Small intestine (tissue), 7 donors: ENCODE data around the gene IL6ST. TPM values are rescaled to one million over a fixed set of nuclear protein-coding genes. Genes with fewer than 3 reads are reported as not detected.
A peak's percentile ranks its signal among the peaks of the same experiment; 100 is the strongest.

Experiments used
- DNase-seq, 2 donors: peaks; one replicate each; pipeline versions ENCODE4 v3.0.0 to v3.0.0-alpha.2; 2013
- FAIRE-seq: peaks from 2 replicates; lab custom pipeline; 2012; peaks lifted over from hg19 to GRCh38; lab: Jason Lieb, UNC
- H3K27ac ChIP-seq, 3 donors: one replicate each; pipeline ENCODE4 v1.5.1; 2013; ENCODE audit warnings: low read length in 2 of 3, mild to moderate bottlenecking in 2 of 3, control low read depth in 1 of 3, inconsistent platforms in 1 of 3, low read depth in 1 of 3, moderate library complexity in 1 of 3
- H3K27me3 ChIP-seq, 3 donors: one replicate each; pipeline ENCODE4 v1.6.1; 2013; ENCODE audit warnings: low read length in 3 of 3, inconsistent platforms in 1 of 3; ENCODE audit not compliant: control insufficient read depth in 3 of 3, insufficient read depth in 3 of 3
- H3K36me3 ChIP-seq, 3 donors: one replicate each; pipeline ENCODE4 v1.6.1; 2013; ENCODE audit warnings: low read length in 3 of 3, inconsistent platforms in 1 of 3, low read depth in 1 of 3, mild to moderate bottlenecking in 1 of 3, moderate library complexity in 1 of 3; ENCODE audit not compliant: control insufficient read depth in 3 of 3, insufficient read depth in 2 of 3
- H3K4me1 ChIP-seq, 3 donors: one replicate each; pipeline ENCODE4 v1.6.1; 2013; ENCODE audit warnings: low read length in 2 of 3, inconsistent platforms in 1 of 3, low read depth in 1 of 3, mild to moderate bottlenecking in 1 of 3, moderate library complexity in 1 of 3; ENCODE audit not compliant: control insufficient read depth in 3 of 3, insufficient read depth in 2 of 3
- H3K4me3 ChIP-seq, 3 donors: one replicate each; pipeline ENCODE4 v1.5.1; 2013; ENCODE audit warnings: low read length in 3 of 3, control low read depth in 1 of 3, inconsistent platforms in 1 of 3, low read depth in 1 of 3, mild to moderate bottlenecking in 1 of 3, moderate library complexity in 1 of 3
- H3K9me3 ChIP-seq, 2 donors: one replicate each; pipeline ENCODE4 v1.6.1; 2013; ENCODE audit warnings: low read depth in 1 of 2, low read length in 1 of 2; ENCODE audit not compliant: control insufficient read depth in 2 of 2, insufficient read depth in 1 of 2
- WGBS, 3 donors: extraction: QIAGEN DNeasy Blood & Tissue Kit; methylation state at CpG; one replicate each; pipeline ENCODE4 v1.1.7; 2013; 5-methylcytosine and 5-hydroxymethylcytosine counted together
- polyA plus RNA-seq, 4 donors: library from polyadenylated mRNA; stranded (reverse) in 3 of 4; unstranded in 1 of 4; fragments of 200-250 nt in 3 of 4; fragments of 120-200 nt in 1 of 4; gene quantifications; one replicate each; pipeline versions ENCODE4 v1.2.1 to v1.2.3, GENCODE V29; 2013
- donor health status: healthy with polysubstance abuse.
- donor health status: control.
- donor health status: control.
- donor health status: Bipolar disorder and iron deficiency.
- donor health status: healthy.

Gene IL6ST
- polyA plus RNA-seq, 4 donors, result 6.5 to 49.3 (median 16.5) TPM

DNA sequence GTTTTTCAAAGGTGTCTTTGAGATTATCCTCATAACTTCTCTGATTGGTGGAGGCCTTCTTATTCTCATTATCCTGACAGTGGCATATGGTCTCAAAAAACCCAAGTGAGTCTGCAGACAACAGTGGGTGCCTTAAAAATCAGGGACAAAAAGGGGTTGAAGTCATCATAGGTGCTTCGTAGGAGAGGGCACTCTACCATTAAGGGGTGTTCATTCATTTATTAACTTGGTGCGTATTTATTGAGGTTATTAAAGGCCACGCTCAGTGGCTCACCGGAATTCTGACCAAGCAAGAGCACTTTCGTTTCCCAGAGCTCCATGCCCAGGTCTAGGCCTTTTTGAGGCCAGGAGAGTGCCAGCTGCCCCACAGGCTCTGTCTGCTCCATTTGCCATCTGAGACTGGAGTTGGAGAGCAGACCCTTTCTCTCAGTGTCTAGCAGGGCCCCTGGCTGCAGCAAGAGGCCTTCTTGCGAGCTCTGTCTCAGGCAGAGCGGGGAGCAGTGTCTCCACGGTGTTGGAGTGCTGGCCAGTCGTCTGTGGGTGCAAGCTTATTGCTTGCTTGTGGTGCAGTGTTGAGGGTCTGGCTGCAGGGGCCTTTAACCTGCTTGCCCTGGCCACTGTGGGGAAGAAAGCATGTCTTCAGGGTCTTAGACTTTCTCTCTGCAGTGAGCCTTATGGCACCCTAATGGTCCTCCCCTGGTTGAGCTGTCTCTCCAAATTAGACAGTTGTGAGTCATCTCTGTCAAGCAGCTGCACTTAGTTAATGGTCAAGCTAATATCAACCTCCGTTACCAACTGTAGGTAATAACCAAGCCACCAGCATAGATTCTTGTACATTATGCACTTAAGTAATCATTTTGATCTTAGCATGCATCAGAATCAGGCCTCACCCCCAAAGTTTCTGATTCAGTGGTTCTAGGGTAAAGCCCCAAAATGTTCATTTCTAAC, 81.0 kb downstream of the IL6ST start:
- 44 to 77% (median 66%) methylated on average over 10 of the region's 10 CpGs for WGBS, 3 donors
- H3K4me3 ChIP-seq, result no peak overlapping the region
- H3K27ac ChIP-seq, result peak overlapping the region in 1 of 3 donors; percentile 82
- DNase-seq (peak; percentile 39 to 68), FAIRE-seq (no peak)
- no peaks in the 10 kb centered on the region for H3K27me3 ChIP-seq
- peaks cover 0 to 33% (median 2%) of the 10 kb centered on the region in 3 donors for H3K4me1 ChIP-seq
- no peaks in the 10 kb centered on the region for H3K36me3 ChIP-seq
- no peaks in the 10 kb centered on the region for H3K9me3 ChIP-seq

DNA sequence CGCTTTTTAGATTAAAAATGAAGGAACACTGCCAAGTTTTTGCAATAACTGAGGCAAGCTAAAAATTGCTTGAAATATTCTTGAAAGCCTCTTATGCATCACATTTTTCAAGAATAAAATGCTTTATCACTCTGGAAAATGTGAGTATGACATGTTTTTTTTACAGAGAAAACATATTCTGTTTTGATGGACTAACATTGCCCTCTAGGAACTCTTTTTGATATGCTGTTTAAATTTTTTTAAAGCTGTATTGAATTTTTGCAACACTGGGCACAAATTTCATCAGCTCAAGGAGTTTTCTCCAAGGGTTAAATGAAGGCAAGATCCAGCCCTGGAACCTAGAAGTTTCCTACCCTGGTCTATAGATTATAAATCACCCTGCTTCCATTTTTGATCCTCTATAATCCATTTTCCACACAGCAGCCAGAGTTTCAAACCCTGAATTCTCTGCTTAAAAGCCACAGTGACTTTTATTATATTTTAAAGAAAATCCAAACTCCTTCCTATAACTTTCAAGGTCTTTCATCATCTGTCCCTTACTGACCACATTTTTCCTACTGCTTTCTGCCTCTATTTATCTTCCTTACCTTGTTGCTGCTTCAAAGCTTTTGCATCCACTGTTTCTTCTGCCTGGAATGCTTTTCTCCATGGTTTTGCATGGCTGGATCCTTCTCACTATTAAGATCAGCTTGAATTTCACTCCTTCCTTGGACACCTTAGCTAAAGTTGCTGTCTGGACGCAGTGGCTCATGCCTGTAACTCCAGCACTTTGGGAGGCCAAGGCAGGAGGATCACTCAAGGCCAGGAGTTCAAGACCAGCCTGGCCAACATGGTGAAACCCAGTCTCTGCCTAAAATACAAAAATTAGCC, 82.7 kb downstream of the IL6ST start:
- DNase-seq (no peak), FAIRE-seq (no peak)
- Histone ChIP-seq H3K27ac (no peak overlapping the region), H3K9me3 (no peaks in the 10 kb centered on the region), H3K27me3 (no peaks in the 10 kb centered on the region), H3K4me1 (peaks cover 0 to 20% (median 2%) of the 10 kb centered on the region in 3 donors), H3K4me3 (no peak overlapping the region), H3K36me3 (no peaks in the 10 kb centered on the region)
- WGBS, 3 donors, result 85 to 92% (median 87%) methylated on average over 2 of the region's 2 CpGs

DNA sequence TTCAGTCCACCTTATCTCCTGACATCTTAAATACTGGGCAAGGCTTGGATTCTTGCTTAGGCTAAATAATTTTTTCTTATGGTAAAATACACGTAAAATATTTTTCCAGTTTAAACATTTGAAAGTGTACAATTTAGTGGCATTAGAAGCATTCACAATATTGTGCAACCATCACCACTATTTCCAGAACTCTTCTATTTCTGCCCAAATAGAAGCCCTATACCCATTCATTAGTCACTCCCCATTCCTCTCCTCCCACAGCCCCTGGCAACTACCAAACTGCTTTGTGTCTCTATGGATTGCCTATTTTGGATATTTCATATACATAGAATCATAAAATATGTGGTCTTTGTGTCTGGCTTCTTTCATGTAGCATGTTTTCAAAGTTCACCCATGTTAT, 86.0 kb downstream of the IL6ST start:
- Histone ChIP-seq H3K27me3 (no peaks in the 10 kb centered on the region), H3K27ac (no peak overlapping the region), H3K4me3 (no peak overlapping the region), H3K4me1 (peaks cover 0 to 7% (median 1%) of the 10 kb centered on the region in 3 donors), H3K9me3 (no peaks in the 10 kb centered on the region), H3K36me3 (no peaks in the 10 kb centered on the region)
- FAIRE-seq, result no peak
- no peak for DNase-seq
- WGBS, 3 donors, result 32 to 90% (median 52%) methylated on average over 1 of the region's 1 CpG

DNA sequence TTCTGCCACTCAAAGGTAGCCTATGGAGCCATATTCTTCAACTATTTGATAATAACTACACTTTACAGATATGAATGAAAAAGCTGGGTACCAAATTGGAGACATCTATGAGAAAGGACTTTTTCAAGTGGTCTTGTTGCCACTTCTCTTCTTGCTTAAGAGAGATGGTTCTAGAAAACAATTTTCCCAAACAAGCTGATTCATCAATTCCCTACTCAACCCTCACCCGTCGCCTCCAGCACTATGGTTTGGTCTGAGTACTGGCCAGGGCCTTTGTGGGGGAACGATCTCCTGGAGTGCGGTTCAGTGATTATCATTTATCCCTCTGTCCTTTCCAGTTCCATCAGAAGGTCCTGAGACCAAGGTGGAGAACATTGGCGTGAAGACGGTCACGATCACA, 86.8 kb downstream of the IL6ST start:
- Histone ChIP-seq H3K27ac (no peak overlapping the region), H3K4me1 (peaks cover 0 to 2% (median 0%) of the 10 kb centered on the region in 3 donors), H3K9me3 (no peaks in the 10 kb centered on the region), H3K4me3 (no peak overlapping the region), H3K36me3 (no peaks in the 10 kb centered on the region), H3K27me3 (no peaks in the 10 kb centered on the region)
- no peak for FAIRE-seq
- DNase-seq, result no peak
- WGBS, 3 donors, result 94 to 98% (median 97%) methylated on average over 7 of the region's 7 CpGs

DNA sequence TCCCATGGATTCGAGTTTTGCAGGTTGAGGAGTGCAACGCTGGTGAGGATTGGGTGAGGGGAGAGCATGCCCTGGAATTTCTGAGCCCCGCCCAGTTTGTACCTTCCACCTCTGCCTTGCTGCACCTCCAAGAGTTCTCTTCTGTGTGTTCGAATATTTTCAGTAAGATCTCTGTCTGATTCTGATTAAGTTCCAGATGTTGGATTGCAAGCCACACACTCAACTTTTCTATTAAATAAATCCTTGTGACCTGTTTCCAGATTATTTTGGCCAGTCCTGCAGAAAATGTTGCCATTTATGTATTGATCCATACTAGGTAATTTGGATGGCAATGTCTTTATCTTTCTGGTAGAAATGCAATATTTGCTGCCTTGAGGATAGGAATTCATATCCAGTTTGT, 89.5 kb downstream of the IL6ST start:
- Histone ChIP-seq H3K9me3 (no peaks in the 10 kb centered on the region), H3K4me1 (no peaks in the 10 kb centered on the region), H3K4me3 (no peak overlapping the region), H3K27ac (no peak overlapping the region), H3K36me3 (no peaks in the 10 kb centered on the region), H3K27me3 (no peaks in the 10 kb centered on the region)
- no peak for DNase-seq
- FAIRE-seq, result no peak
- WGBS, 3 donors, result 58 to 89% (median 62%) methylated on average over 4 of the region's 4 CpGs

DNA sequence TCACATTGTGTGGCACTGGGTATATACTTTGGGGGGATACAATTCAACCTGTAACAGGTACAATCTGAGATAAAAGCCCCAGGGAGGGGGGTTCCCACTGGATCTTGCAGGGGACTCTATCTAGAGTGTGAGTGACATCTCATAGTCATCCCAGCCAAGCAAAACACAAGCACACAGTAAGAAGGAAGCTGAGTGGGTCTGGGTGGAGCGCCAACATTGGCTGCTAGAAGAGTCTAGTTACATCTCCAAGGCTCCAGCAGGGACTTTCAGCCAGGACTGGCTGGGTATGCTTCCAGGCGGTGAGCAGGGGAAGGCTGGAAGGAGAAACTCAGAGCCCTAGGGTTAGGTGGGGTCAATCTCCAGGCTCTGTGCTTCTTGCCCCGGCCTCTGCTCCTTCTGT, 90.6 kb downstream of the IL6ST start:
- Histone ChIP-seq H3K27ac (no peak overlapping the region), H3K36me3 (no peaks in the 10 kb centered on the region), H3K4me1 (no peaks in the 10 kb centered on the region), H3K27me3 (no peaks in the 10 kb centered on the region), H3K4me3 (no peak overlapping the region), H3K9me3 (no peaks in the 10 kb centered on the region)
- no peak for FAIRE-seq
- no peak for DNase-seq
- WGBS, 3 donors, result 91 to 100% (median 95%) methylated on average over 3 of the region's 3 CpGs

DNA sequence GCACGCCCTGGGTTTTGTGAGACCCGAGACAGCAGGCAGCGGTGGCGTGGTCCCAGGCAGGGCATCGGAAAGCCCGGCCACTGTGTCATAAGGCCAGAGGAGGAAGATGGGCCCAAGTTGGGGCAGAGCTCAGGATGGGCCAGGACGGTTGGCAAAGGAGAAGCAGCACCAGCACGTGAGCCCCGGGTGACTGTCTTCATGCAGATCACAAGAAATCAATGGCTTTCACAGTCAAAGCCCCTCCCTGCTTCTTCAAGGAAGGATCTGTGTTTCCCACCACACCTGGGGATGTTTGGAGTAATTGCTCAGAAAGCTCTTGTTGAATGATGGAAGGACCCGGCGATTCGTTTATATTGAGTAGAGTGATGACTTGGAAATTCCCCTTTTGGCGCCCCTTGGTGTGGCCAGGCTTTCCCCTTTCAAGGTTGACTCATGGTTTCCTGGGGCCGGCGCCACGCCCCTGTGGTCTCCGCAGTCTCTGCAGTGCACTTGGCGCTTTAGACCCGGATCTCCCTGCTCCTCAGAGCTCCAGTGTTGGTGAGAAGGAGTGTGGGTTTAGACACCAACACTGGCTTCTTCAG, 91.6 kb downstream of the IL6ST start:
- no peak for DNase-seq
- no peak for FAIRE-seq

DNA sequence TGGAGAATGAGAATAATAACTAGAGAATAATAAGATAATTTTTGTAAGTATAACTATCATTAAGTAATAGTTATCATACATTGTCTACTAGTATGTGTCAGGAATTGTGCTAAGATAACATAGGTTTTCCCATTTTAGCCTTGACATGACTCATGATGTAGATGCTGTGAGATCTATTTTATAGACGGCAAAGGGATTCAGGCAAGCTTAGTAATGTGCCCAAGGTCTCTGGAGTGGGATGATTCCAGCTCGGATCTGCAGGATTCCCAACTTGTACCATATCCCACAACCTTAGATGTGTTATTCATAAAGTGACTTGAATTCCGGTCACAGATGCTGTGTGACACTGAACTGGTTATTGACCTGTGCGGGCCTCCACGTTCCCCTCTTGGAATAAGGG, 92.1 kb downstream of the IL6ST start:
- no peak for FAIRE-seq

More for the DNA sequence above, 91.6 kb downstream of the IL6ST start:
- 73 to 89% (median 75%) methylated on average over 19 of the region's 19 CpGs for WGBS, 3 donors
- Histone ChIP-seq H3K4me1 (no peaks in the 10 kb centered on the region), H3K4me3 (no peak overlapping the region), H3K27ac (no peak overlapping the region), H3K9me3 (no peaks in the 10 kb centered on the region), H3K36me3 (no peaks in the 10 kb centered on the region), H3K27me3 (no peaks in the 10 kb centered on the region)

More for the DNA sequence above, 92.1 kb downstream of the IL6ST start:
- DNase-seq, result no peak
- Histone ChIP-seq H3K9me3 (no peaks in the 10 kb centered on the region), H3K36me3 (no peaks in the 10 kb centered on the region), H3K27me3 (no peaks in the 10 kb centered on the region), H3K4me1 (no peaks in the 10 kb centered on the region), H3K27ac (no peak overlapping the region), H3K4me3 (no peak overlapping the region)
- WGBS, 3 donors, result 88 to 93% (median 88%) methylated on average over 5 of the region's 5 CpGs
